ENCODE measurements around the gene SLC16A5.

The SLC16A5 gene

GRCh38 chr17:75088465-75089417, 987 bp downstream of the SLC16A5 start:
- DNase-seq = no peak

DNA sequence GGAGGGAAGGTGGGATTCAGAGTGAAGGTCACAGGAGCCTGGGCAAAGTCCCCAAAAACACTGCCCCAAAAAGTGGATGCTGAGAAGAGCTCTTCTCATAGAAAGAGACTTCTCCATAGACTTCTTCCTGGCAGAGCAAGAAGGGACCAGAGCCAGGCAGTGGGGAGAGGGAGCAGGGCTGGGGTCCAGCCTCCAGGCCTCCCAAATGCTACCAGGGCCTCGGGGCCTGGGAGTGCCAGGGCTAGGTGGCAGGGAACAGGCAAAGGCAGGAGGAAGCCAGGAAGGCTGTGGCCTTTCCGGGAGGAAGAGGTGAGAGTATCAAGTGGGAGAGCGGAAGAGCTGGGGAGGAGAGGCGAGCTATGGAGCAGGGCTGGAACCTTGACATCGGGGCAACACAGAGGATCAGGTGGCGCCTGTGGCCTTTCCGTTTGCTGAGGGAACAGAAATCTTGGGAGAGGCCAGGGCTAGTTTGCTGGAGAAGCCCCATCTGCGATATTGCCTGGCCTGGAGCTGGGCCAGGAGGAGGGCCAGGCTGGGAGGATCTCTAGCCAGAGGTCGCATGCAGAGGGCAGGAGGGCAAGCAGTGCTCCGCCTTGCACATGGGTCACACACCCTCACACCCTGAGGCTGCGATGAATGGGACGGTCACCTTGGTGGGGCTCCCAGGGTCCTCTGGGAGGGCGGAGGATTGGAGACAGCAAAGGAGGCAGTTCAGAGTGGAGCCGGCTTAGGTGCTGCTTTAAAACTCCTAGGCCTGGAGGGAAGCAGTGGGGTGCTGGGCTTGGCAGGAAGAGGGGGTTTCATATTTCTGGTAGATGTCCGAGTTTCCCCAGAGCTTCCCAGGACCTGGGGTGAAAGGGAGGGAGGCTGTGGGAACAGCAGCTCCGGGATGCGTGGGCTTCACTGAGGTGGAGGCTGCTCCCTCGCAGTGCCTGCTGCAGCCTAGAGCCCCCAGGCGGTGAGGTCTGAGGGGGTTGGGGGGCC, 3.4 kb downstream of the SLC16A5 start:
- no peak for DNase-seq

DNA sequence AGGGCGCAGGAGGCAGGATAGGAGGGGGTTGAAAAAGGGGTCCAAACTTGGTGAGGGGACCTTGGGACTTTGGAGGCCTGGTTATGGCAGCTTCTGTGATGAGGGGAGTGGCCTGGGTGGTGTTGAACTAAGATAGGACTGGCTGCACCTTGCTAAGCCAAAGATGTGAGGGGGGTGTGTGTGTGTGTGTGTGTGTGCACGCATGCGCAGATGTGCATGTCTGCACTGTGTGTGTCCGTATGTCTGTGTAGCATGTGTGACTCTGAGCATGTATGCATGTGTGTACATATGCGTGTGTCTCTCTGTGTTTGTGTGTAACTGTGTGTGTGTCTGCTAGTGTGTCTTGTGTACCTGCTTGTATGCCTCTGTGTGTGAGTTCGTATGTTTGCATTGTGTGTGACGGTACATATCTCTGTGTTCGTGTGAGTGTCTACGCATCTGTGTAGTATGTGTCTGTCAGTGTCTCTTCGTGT, 4.1 kb downstream of the SLC16A5 start:
- DNase-seq = no peak

DNA sequence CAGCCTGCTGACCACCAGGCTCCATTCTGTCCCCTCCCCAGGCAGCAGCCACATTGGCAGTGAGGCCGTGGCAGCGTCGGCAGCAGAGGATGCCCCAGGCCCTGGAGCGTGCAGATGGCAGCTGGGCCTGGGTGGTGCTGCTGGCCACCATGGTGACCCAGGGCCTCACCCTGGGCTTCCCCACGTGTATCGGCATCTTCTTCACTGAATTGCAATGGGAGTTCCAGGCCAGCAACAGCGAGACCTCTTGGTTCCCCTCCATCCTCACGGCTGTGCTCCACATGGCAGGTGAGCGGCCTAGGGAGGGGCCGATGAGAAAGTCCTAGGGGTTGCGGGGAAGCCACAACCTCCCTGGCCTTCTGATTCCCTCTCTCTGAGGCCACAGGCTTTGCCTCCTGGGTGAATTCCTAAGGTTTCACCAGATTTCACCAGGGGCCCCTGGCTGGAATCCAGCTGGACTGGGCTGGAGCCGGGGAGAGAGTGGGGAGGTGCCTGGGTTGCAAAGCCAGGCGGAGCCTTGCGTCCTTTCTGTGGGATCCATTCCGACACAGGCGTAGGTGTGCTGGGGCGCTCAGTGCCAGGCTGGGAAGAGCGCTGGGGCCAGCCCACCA, 5.9 kb downstream of the SLC16A5 start:
- DNase-seq = no peak

DNA sequence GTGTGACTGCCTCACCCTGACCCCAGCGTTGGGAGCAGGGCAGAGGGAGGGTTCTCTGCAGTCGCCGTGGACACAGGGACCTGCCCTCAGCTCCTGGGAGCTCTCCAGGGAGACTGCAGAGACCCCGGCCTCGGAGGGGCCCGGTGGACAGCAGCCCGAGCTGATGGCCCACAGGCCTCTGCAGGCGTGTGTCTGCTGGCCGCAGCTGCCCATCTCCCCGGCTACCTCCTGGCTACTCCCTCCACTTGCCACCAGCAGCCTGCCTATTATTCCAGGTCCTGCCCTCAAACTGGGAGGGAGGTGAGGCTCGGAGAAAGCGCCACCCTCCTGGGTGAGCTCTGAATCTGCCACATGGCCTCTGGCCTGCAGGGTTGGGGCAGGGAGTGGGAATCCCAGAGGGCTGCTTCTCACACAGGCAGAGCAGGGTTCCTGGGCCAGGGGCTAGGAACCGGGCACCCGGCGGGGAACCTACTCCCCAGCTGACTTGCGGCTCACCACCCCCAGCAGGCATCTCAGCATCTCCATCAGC, 7.2 kb downstream of the SLC16A5 start:
- DNase-seq = no peak

DNA sequence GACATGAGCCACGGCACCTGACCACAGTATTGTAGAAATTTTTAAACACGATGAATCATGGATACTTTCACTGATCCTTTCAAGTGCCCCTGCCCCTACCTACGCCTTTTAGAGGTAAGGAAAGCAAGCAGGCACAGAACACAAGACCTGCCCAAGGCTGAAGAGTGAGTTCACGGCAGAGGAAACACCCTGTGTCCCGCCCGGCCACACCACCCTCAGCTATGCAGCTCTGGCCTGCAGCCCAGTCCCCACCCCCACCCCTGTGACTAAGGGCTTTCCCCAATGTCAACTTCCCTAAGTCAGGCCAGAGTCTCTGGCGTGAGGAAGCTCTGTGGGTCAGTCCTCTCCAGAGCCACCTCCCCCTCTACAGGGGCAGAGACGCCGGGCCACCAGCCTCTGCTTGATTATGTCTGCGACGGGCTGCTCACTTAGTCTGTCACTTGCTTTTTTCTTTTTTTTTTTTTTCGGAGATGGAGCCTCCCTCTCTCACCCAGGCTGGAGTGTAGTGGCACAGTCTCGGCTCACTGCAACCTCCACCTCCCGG, 8.4 kb downstream of the SLC16A5 start:
- DNase-seq = no peak

DNA sequence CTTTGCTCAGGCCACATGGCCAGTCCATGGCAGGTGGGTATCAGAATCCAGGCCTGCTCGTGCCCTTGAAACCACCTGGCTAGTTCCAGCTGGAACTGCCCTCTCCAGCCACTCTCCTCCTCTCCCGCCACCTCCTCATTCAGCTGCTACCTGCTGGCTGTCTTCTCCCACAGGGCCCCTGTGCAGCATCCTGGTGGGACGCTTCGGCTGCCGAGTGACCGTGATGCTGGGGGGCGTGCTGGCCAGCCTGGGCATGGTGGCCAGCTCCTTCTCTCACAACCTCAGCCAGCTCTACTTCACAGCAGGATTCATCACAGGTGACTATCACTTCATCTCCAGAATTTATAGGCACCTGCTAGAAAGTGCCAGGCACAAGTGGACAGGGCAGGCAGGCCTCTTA, 10.1 kb downstream of the SLC16A5 start:
- no peak for DNase-seq

GRCh38 chr17:75098861-75099260, 11.1 kb downstream of the SLC16A5 start:
- no peak for DNase-seq

DNA sequence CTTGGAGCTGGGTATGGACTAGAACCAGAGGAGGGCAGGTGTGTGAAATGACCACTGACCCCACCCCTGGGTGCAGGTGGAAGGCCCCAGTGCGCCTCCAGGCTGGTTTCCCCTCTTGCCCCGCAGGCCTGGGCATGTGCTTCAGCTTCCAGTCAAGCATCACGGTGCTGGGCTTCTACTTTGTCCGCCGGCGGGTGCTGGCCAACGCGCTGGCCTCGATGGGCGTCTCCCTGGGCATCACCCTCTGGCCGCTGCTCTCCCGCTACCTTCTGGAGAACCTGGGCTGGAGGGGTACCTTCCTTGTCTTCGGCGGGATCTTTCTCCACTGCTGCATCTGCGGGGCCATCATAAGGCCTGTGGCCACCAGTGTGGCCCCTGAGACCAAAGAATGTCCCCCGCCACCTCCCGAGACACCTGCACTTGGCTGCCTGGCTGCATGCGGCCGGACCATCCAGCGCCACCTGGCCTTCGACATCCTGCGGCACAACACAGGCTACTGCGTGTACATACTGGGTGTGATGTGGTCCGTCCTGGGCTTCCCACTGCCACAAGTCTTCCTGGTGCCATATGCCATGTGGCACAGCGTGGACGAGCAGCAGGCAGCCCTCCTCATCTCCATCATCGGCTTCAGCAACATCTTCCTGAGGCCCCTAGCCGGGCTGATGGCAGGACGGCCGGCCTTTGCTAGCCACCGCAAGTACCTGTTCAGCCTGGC, 12.3 kb downstream of the SLC16A5 start:
- DNase-seq = no peak

- no peak for DNase-seq
Measured at GRCh38 chr17:75102385-75102821, 14.6 kb downstream of the SLC16A5 start.

DNA sequence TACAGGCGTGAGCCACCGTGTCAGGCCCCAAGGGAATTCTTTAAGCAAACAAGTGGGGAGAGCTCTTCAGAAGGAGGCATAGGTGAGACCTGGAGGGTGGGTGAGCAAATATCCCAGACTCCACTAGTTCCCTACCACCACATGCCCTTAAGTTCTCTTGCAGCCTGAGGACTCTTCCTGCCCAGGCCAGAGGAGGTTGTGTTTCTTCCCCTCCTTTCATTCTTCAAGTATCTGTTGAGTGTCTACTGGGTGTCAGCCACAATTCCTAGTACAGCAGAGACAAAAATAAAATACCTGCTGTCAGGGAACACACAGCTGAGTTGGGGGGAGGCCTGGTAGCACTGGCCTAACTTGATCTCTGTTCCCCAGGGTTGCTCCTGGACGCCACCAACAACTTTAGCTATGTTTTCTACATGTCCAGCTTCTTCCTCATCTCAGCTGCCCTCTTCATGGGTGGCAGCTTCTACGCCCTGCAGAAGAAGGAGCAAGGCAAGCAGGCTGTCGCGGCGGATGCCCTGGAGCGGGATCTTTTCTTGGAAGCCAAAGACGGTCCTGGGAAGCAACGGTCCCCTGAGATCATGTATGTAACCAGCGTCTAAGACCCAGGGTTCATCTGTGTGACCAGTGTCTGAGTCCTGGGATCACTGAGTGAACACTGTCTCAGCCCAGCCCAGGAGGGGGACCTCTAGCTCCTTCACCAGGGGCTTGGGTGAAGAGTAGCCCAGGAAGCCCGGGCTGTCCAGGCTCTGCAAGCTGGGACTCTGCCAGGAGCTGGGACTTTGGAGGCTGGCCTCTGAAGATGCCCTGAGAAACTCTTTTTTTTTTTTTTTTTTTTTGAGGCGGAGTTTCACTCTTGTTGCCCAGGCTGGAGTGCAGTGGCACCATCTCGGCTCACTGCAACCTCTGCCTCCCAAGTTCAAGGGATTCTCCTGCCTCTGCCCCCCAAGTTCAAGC, 16.1 kb downstream of the SLC16A5 start:
- no peak for DNase-seq

GRCh38 chr17:75105126-75106080, 17.6 kb downstream of the SLC16A5 start:
- no peak for DNase-seq

DNA sequence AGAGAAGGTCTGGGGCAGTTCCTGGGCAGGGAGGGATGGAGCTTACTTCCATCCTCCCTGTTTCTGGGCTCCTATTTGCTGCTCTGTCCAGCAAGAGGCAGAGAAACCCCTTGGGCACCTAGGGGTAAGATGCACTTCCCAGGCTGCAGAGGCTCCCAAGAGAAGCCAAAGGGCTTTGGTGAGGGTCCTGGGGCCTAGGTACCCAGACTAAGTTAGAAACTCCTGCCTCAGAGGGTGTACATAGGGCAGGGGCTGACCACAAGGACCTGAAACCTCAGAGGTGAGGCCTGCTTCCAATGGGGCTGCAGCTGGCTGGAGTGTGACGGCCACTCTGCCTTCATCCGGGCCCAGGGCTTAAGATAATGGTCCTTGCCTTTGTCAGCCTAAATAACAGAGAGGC, 20.4 kb downstream of the SLC16A5 start:
- DNase-seq = no peak

GRCh38 chr17:75109046-75109406, 21.3 kb downstream of the SLC16A5 start:
- DNase-seq = no peak

DNA sequence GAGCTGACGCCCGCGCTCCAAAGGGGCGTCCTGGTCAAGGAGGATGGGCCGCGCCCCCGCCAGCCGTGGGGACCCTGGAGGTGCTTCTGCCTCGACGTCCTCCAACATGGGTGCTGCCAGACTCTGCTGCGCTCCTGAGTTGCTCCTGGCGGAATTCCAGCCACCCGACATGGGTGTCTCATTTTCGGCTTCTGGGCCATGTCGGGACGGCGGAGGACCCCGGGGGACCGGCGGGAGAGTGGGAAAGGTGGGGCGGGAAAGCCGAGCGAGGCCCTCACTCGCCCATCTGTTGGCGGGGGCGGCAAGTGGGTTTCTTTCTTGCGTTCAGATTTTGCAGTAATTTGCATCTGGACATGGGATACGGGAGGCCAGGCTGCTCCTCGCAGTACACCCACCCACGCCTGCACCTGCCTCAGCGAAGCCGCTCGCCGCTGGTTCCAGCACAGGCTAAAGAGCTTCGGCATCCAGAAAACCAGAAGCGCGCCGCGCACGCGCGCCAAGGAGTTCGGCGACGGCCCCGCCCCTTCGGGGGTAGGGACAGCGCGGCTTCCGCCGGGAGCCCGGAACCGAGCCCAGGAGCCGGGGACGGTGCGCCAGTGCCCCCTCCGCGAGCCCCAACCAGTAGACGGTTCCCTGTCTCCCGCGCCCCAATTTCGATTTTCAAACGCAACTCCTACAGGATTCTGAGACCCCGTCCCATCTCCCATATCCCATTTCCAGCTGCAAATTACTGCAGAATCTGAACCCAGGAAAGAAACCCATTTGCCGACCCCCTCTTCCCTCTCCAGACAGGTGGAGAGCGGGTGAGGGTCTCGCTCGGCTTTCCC, 21.9 kb downstream of the SLC16A5 start, which contains the start of gene ARMC7:
ARMC7 (plus strand) TSS at position 563 of the 827 bp plus-strand sequence. CDS start 320 bp downstream, outside the sequence.
- no peak for DNase-seq

- no peak for DNase-seq
Measured at GRCh38 chr17:75110234-75110937, 22.6 kb downstream of the SLC16A5 start.

DNA sequence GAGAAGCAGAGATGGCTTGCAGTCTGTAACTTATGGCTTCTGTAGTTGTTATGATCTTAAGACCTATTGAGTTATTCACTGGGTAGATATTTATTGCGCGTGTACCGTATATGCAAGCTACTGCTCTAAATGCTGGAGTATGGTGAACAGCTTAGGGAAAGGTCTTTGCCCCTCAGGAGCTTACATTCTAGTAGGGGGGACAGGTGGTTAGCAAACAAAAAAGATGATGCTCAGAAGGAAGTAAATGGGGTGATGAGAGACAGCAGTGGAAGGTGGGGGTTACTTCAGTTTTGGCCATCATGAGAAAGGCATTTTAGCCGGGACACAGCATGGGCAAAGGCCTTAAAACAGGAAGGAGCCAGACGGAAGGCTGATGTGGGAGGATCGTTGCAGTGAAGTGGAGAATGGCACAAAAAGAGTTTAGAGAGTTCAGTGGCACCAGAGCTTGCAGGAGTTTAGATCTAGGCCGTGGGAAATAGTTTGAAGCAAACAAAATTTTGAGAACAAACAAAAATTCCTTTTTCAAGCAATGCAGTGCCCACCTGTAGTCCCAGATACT, 24.1 kb downstream of the SLC16A5 start:
- DNase-seq = no peak
